IMR-90 (cell line): ENCODE measurements around the gene CKS1B. TPM values are rescaled to one million over a fixed set of nuclear protein-coding genes. Genes with fewer than 3 reads are reported as not detected.

Source experiments
- ATAC-seq: fragments of 200-7000 bp; cut with Tn5 transposase; 2 replicates; pipeline ENCODE4 v1.9.1; 2020; ENCODE audit warnings: low read depth, mild to moderate bottlenecking, moderate library complexity
- BruUV-seq: library from RNA; stranded (reverse); fragments of 400-500 nt; replicated peaks from 2 replicates; lab custom pipeline; 2021; lab: Mats Ljungman, UMichigan
- CTCF ChIA-PET: fragments of 300-600 bp; formaldehyde crosslinking; extraction: SDS; loops from one replicate; lab custom pipeline; 2021; ENCODE audit warnings: antibody characterized with exemption; lab: Yijun Ruan, JAX
- POLR2A ChIA-PET: fragments of 300-600 bp; sonication (Branson Sonifier 250); formaldehyde crosslinking; loops from one replicate; lab custom pipeline; 2022; ENCODE audit warnings: antibody characterized with exemption; ENCODE audit not compliant: unreplicated experiment; lab: Charles Lee
- DNase-seq: peaks from one replicate; pipeline ENCODE4 v3.0.0; 2013
- H2AFZ ChIP-seq: replicated peaks from 2 replicates; pipeline ENCODE3; 2013; ENCODE audit warnings: low read length, mild to moderate bottlenecking; ENCODE audit not compliant: poor library complexity
- H2AK5ac ChIP-seq: 2 replicates; pipeline ENCODE4 v1.6.1; 2013; ENCODE audit warnings: low read depth, low read length, inconsistent platforms
- H2AK9ac ChIP-seq: replicated peaks from 2 replicates; pipeline ENCODE3; 2013; ENCODE audit warnings: mild to moderate bottlenecking, low read depth, low read length, moderate library complexity; ENCODE audit not compliant: poor library complexity
- H2BK120ac ChIP-seq: 2 replicates; pipeline ENCODE4 v1.6.1; 2013; ENCODE audit warnings: low read depth, low read length, inconsistent platforms
- H2BK15ac ChIP-seq: 3 replicates; pipeline ENCODE4 v1.6.1; 2013; ENCODE audit warnings: low read depth, low read length, inconsistent platforms
- H2BK20ac ChIP-seq: 2 replicates; pipeline ENCODE4 v1.6.1; 2013; ENCODE audit warnings: low read depth, mild to moderate bottlenecking, inconsistent platforms, low read length, moderate library complexity
- H2BK5ac ChIP-seq: 2 replicates; pipeline ENCODE4 v1.6.1; 2013; ENCODE audit warnings: mild to moderate bottlenecking, low read depth, low read length, inconsistent platforms; ENCODE audit not compliant: poor library complexity, severe bottlenecking
- H3K14ac ChIP-seq: replicated peaks from 2 replicates; pipeline ENCODE4 v1.6.1; 2013; ENCODE audit warnings: low read depth, low read length, inconsistent platforms
- H3K18ac ChIP-seq: 2 replicates; pipeline ENCODE4 v1.6.1; 2013; ENCODE audit warnings: low read depth, low read length, control low read depth
- H3K23ac ChIP-seq: 2 replicates; pipeline ENCODE4 v1.6.1; 2013; ENCODE audit warnings: low read depth, low read length, inconsistent platforms
- H3K27ac ChIP-seq: 2 replicates; pipeline ENCODE4 v1.5.1; 2013; ENCODE audit warnings: mild to moderate bottlenecking, control low read depth, low read length; ENCODE audit not compliant: insufficient read depth
- H3K27me3 ChIP-seq: 2 replicates; pipeline ENCODE4 v1.6.1; 2013; ENCODE audit warnings: low read length; ENCODE audit not compliant: control insufficient read depth, insufficient read depth
- H3K36me3 ChIP-seq: 2 replicates; pipeline ENCODE4 v1.6.1; 2013; ENCODE audit warnings: low read length, mixed read lengths; ENCODE audit not compliant: control insufficient read depth, insufficient read depth
- H3K4ac ChIP-seq: 2 replicates; pipeline ENCODE4 v1.6.1; 2013; ENCODE audit warnings: low read depth, low read length, inconsistent platforms
- H3K4me1 ChIP-seq: 2 replicates; pipeline ENCODE4 v1.6.1; 2013; ENCODE audit warnings: low read length, mixed read lengths; ENCODE audit not compliant: control insufficient read depth, insufficient read depth
- H3K4me2 ChIP-seq: 2 replicates; pipeline ENCODE4 v1.6.1; 2013; ENCODE audit warnings: low read depth, mild to moderate bottlenecking, control low read depth, low read length, moderate library complexity
- H3K4me3 ChIP-seq: 2 replicates; pipeline ENCODE4 v1.5.1; 2013; ENCODE audit warnings: low read depth, mild to moderate bottlenecking, control low read depth, low read length, moderate library complexity; ENCODE audit not compliant: insufficient read depth
- H3K56ac ChIP-seq: 2 replicates; pipeline ENCODE4 v1.6.1; 2013; ENCODE audit warnings: low read length, inconsistent platforms; ENCODE audit not compliant: insufficient read depth; ENCODE audit errors: extremely low read depth
- H3K79me1 ChIP-seq, 2 experiments: 2 replicates each; pipeline ENCODE4 v1.6.1; 2013; ENCODE audit warnings: low read length in 2 of 2, inconsistent platforms in 1 of 2, low read depth in 1 of 2
- H3K9ac ChIP-seq: 2 replicates; pipeline ENCODE4 v1.6.1; 2013; ENCODE audit warnings: low read depth, low read length, control low read depth
- H3K9me1 ChIP-seq: 2 replicates; pipeline ENCODE4 v1.6.1; 2013; ENCODE audit warnings: low read length, inconsistent platforms; ENCODE audit not compliant: insufficient read depth
- H3K9me3 ChIP-seq: 2 replicates; pipeline ENCODE4 v1.6.1; 2013; ENCODE audit warnings: low read length; ENCODE audit not compliant: control insufficient read depth, insufficient read depth
- H4K20me1 ChIP-seq: 2 replicates; pipeline ENCODE4 v1.6.1; 2013; ENCODE audit warnings: low read length, inconsistent platforms; ENCODE audit not compliant: insufficient read depth
- H4K5ac ChIP-seq: 2 replicates; pipeline ENCODE4 v1.6.1; 2013; ENCODE audit warnings: mild to moderate bottlenecking, low read depth, low read length, control low read depth
- H4K8ac ChIP-seq, 2 experiments: 2 replicates each; pipeline ENCODE4 v1.6.1; 2013; ENCODE audit warnings: low read depth in 2 of 2, low read length in 2 of 2, control low read depth in 1 of 2, inconsistent platforms in 1 of 2
- H4K91ac ChIP-seq: 2 replicates; pipeline ENCODE4 v1.6.1; 2013; ENCODE audit warnings: low read depth, low read length, inconsistent platforms; ENCODE audit not compliant: insufficient read depth
- BHLHE40 ChIP-seq: fragments of 150-350 bp; IDR thresholded peaks from 2 replicates; pipeline ENCODE4 v1.6.1; 2016; ENCODE audit warnings: mild to moderate bottlenecking, low read depth, low read length
- CTCF ChIP-seq: conservative IDR thresholded peaks from 2 replicates; pipeline ENCODE4 v1.5.1; 2012; ENCODE audit warnings: mild to moderate bottlenecking, low read depth, low read length, improper control_type of control experiment
- MAFK ChIP-seq: IDR thresholded peaks from 2 replicates; pipeline ENCODE4 v1.6.1; 2012; ENCODE audit warnings: low read depth, low read length, improper control_type of control experiment
- MXI1 ChIP-seq: IDR thresholded peaks from 2 replicates; pipeline ENCODE4 v1.6.1; 2012; ENCODE audit warnings: low read depth, mild to moderate bottlenecking, low read length, moderate library complexity, borderline replicate concordance
- RCOR1 ChIP-seq: IDR thresholded peaks from 2 replicates; pipeline ENCODE4 v1.6.1; 2012; ENCODE audit warnings: mild to moderate bottlenecking, low read length, improper control_type of control experiment; ENCODE audit not compliant: insufficient replicate concordance
- USF2 ChIP-seq: fragments of 150-350 bp; IDR thresholded peaks from 2 replicates; pipeline ENCODE4 v1.6.1; 2017; ENCODE audit warnings: mild to moderate bottlenecking, antibody characterized with exemption, low read length, low read depth
- WGBS, 2 experiments: methylation state at CpG; one replicate each; pipeline versions ENCODE4 v1.1.5 to v1.1.7; 2013; ENCODE audit warnings: missing lambda C conversion rate in 2 of 2; ENCODE audit not compliant: insufficient read length in 1 of 2; ENCODE audit errors: extremely low coverage in 2 of 2; 5-methylcytosine and 5-hydroxymethylcytosine counted together
- dilution Hi-C: fragments of 300-500 bp; cut with HindIII; formaldehyde crosslinking; loops from one replicate; pipeline ENCODE4 v1.14.3; 2018; ENCODE audit warnings: low sequenced_read_pairs; ENCODE audit not compliant: unreplicated experiment
- in situ Hi-C: fragments of 300-500 bp; cut with MboI; formaldehyde crosslinking; loops from 3 replicates; pipeline ENCODE4 v1.14.3; 2019; ENCODE audit warnings: low sequenced_read_pairs, inconsistent platforms, mixed read lengths
- intact Hi-C: fragments of 100-400 bp; cut with micrococcal nuclease; formaldehyde crosslinking; loops from 2 replicates; pipeline ENCODE4 v1.10.0; 2022
- polyA plus RNA-seq, 3 experiments: library from polyadenylated mRNA; depleted of rRNA; stranded (reverse); fragments of >200 nt; gene quantifications; 2 replicates each; pipeline ENCODE4 v1.2.3, GENCODE V29; 2012; ENCODE audit warnings: low replicate concordance in 1 of 3
- total RNA-seq: library from RNA; depleted of rRNA; stranded (reverse); fragments of >200 nt; gene quantifications from 2 replicates; pipeline ENCODE4 v1.2.3, GENCODE V29; 2012

The CKS1B gene
- total and polyA plus RNA-seq, 2 of the 4 experiments (the other 2 are of a cell fraction) = 140 to 195 TPM

- Histone ChIP-seq H4K20me1 (peaks cover 19% of the 10 kb centered on the region), H3K36me3 (peaks cover 10% of the 10 kb centered on the region), H3K9me3 (no peaks in the 10 kb centered on the region), H2BK15ac (no peak overlapping the region), H3K4me3 (no peak overlapping the region), H2BK20ac (no peak overlapping the region), H3K14ac (no peak overlapping the region), H2BK5ac (no peak overlapping the region), H4K91ac (no peak overlapping the region), H4K5ac (no peak overlapping the region), H3K23ac (no peak overlapping the region), H3K4me2 (no peak overlapping the region), H2AK9ac (no peak overlapping the region), H3K9me1 (peaks cover 6% of the 10 kb centered on the region; the same call in 1 of the 2 replicates), H3K18ac (no peak overlapping the region), H3K79me1 (peaks cover 0 to 51% of the 10 kb centered on the region in 2 experiments; a peak in 3 of 4 replicates), H2AK5ac (peak overlapping the region; percentile 9; the same call in 1 of the 2 replicates), H3K9ac (no peak overlapping the region), H3K4me1 (peaks cover 10% of the 10 kb centered on the region), H4K8ac (no peak overlapping the region), H3K56ac (no peak overlapping the region), H3K4ac (no peak overlapping the region), H3K27ac (no peak overlapping the region), H2AFZ (no peak overlapping the region), H2BK120ac (no peak overlapping the region), H3K27me3 (no peaks in the 10 kb centered on the region)
- ChIA-PET CTCF (no interaction called here), POLR2A (no interaction called here)
- dilution Hi-C loops (no loop called here), in situ Hi-C loops (no loop called here), intact Hi-C loops (no loop called here)
- no peak for DNase-seq
- BruUV-seq = no TSS peak
- WGBS, 2 experiments = 100% methylated on average over 2 of the region's 5 CpGs; no CpG with 5 or more reads in 1 of the 2 experiments
- TF ChIP-seq MXI1 = no peak
- TF ChIP-seq BHLHE40 = no peak
- TF ChIP-seq CTCF = no peak
- TF ChIP-seq MAFK = no peak
- no peak for TF ChIP-seq USF2
- no peak for TF ChIP-seq RCOR1
- ATAC-seq = no peak
Measured at GRCh38 chr1:155009742-155010141, 35.3 kb downstream of the CKS1B start.
